Hepatocyte (in vitro differentiated cells): ENCODE data around the gene CDAN1. TPM values are rescaled to one million over a fixed set of nuclear protein-coding genes. Genes with fewer than 3 reads are reported as not detected.
A peak's percentile ranks its signal among the peaks of the same experiment; 100 is the strongest.

Experiments used
- DNase-seq: peaks from one replicate; pipeline ENCODE4 v3.0.0-alpha.2; 2016; ENCODE audit warnings: low spot score
- H2AFZ ChIP-seq: fragments of 200-600 bp; sonication (generic); 2 replicates; pipeline ENCODE4 v1.6.0; 2016; ENCODE audit warnings: antibody characterized with exemption, mild to moderate bottlenecking
- H3K27ac ChIP-seq: fragments of 200-600 bp; sonication (generic); 2 replicates; pipeline ENCODE4 v1.5.1; 2016; ENCODE audit warnings: mild to moderate bottlenecking
- H3K27me3 ChIP-seq: fragments of 200-600 bp; sonication (generic); 2 replicates; pipeline ENCODE4 v1.6.1; 2016
- H3K36me3 ChIP-seq: fragments of 200-600 bp; sonication (generic); replicated peaks from 2 replicates; pipeline ENCODE4 v1.5.1; 2016; ENCODE audit warnings: low read depth; ENCODE audit not compliant: insufficient read depth
- H3K4me1 ChIP-seq: fragments of 200-600 bp; sonication (generic); 2 replicates; pipeline ENCODE4 v1.5.1; 2016; ENCODE audit warnings: mild to moderate bottlenecking, moderate library complexity; ENCODE audit not compliant: insufficient read depth
- H3K4me2 ChIP-seq: fragments of 200-600 bp; sonication (generic); 2 replicates; pipeline ENCODE4 v1.6.0; 2016
- H3K4me3 ChIP-seq: fragments of 200-600 bp; sonication (generic); 2 replicates; pipeline ENCODE4 v1.5.1; 2016; ENCODE audit warnings: mild to moderate bottlenecking
- H3K79me2 ChIP-seq: fragments of 200-600 bp; sonication (generic); 2 replicates; pipeline ENCODE4 v1.6.0; 2017; ENCODE audit warnings: mild to moderate bottlenecking
- H3K9me2 ChIP-seq: fragments of 200-600 bp; sonication (generic); replicated peaks from 2 replicates; pipeline ENCODE4 v1.6.0; 2017; ENCODE audit warnings: mild to moderate bottlenecking; ENCODE audit not compliant: insufficient read depth
- H3K9me3 ChIP-seq: fragments of 200-600 bp; sonication (generic); 2 replicates; pipeline ENCODE4 v1.5.1; 2016; ENCODE audit warnings: low read depth, mild to moderate bottlenecking
- H4K20me1 ChIP-seq: fragments of 200-600 bp; sonication (generic); 2 replicates; pipeline ENCODE4 v1.6.0; 2016; ENCODE audit warnings: mild to moderate bottlenecking; ENCODE audit not compliant: insufficient read depth, poor library complexity, severe bottlenecking
- EZH2 ChIP-seq: fragments of 200-600 bp; sonication (generic); IDR thresholded peaks from 2 replicates; pipeline ENCODE4 v1.6.1; 2016; ENCODE audit warnings: antibody characterized with exemption, mild to moderate bottlenecking, borderline replicate concordance
- EZH2phosphoT487 ChIP-seq: fragments of 200-600 bp; sonication (generic); IDR thresholded peaks from one replicate; pipeline ENCODE4 v1.6.1; 2018; ENCODE audit warnings: antibody characterized with exemption, mild to moderate bottlenecking, low read depth, moderate library complexity; ENCODE audit not compliant: unreplicated experiment, severe bottlenecking
- WGBS: methylation state at CpG from one replicate; pipeline ENCODE4 v1.1.6; 2016; ENCODE audit warnings: low lambda C conversion rate; ENCODE audit errors: missing lambda C conversion rate; 5-methylcytosine and 5-hydroxymethylcytosine counted together
- polyA plus RNA-seq: library from polyadenylated mRNA; unstranded; fragments of >200 nt; fragmentation: Nextera tagmentation; extraction: Ambion mirVana; gene quantifications from 2 replicates; pipeline ENCODE4 v1.2.1, GENCODE V29; 2016
- total RNA-seq: library from RNA; depleted of rRNA; stranded (reverse); fragments of >200 nt; gene quantifications from 2 replicates; pipeline ENCODE4 v1.2.3, GENCODE V29; 2014
- TF ChIP-seq, protein P1 (sequence below): fragments of 200-600 bp; sonication (generic); IDR thresholded peaks from 2 replicates; pipeline ENCODE4 v1.5.1; 2016; ENCODE audit warnings: antibody characterized with exemption, mild to moderate bottlenecking; ENCODE audit not compliant: poor library complexity

The CDAN1 gene, protein sequence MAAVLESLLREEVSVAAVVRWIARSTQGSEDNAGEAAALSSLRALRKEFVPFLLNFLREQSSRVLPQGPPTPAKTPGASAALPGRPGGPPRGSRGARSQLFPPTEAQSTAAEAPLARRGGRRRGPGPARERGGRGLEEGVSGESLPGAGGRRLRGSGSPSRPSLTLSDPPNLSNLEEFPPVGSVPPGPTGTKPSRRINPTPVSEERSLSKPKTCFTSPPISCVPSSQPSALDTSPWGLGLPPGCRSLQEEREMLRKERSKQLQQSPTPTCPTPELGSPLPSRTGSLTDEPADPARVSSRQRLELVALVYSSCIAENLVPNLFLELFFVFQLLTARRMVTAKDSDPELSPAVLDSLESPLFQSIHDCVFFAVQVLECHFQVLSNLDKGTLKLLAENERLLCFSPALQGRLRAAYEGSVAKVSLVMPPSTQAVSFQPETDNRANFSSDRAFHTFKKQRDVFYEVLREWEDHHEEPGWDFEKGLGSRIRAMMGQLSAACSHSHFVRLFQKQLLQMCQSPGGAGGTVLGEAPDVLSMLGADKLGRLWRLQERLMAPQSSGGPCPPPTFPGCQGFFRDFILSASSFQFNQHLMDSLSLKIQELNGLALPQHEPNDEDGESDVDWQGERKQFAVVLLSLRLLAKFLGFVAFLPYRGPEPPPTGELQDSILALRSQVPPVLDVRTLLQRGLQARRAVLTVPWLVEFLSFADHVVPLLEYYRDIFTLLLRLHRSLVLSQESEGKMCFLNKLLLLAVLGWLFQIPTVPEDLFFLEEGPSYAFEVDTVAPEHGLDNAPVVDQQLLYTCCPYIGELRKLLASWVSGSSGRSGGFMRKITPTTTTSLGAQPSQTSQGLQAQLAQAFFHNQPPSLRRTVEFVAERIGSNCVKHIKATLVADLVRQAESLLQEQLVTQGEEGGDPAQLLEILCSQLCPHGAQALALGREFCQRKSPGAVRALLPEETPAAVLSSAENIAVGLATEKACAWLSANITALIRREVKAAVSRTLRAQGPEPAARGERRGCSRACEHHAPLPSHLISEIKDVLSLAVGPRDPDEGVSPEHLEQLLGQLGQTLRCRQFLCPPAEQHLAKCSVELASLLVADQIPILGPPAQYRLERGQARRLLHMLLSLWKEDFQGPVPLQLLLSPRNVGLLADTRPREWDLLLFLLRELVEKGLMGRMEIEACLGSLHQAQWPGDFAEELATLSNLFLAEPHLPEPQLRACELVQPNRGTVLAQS
- total RNA-seq (12.3 and 14.0 TPM in 2 replicates), polyA plus RNA-seq (13.9 and 20.1 TPM in 2 replicates)

DNA sequence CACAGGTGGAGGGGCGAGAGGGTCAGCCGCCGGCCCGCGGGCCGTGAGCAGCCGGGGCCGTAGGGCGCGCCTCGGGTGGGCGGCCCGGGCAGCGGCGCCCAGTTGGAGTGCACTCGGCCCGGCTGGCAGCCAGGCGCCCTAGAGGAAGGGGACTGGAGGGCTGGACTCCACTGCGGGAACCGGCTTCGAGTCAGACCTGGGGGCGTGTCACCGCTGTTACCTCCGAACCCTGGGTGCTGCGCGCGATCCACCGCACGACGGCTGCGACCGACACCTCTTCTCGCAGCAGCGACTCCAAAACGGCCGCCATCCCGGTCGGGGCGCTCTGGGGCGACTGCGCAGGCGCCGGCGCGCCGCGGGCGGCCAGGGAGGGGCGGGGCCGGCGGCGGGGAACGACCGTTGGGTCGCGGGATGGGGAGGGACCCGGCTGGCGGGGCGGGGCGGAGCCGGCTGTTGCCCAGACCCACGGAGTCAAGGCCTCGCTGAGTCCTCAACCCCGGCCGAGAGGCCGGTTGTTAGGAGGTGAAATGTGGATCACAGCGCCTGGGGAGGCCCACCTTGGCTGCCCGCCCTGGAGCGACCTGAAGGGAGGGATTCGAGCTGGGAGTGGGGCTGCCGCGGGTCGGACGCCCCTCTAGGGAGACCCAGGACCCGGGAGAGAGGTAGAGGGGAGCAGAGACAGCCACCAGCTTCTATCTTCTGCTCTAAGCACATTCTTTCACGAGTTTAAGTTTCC is at the start of gene CDAN1:
TSS of gene CDAN1 (minus strand) at position 336 of the 736 bp plus-strand sequence. CDS start at position 310, 26 bp downstream.
- WGBS: under 1% methylated on average over 42 of the region's 76 CpGs
- Histone ChIP-seq H2AFZ (peak within 1 kb of the TSS; percentile 78), H3K36me3 (peaks cover under 1% of the 10 kb centered on the region), H3K9me3 (no peaks in the 10 kb centered on the region), H3K4me1 (peaks cover 18% of the 10 kb centered on the region), H4K20me1 (peaks cover 2% of the 10 kb centered on the region), H3K27ac (peak within 1 kb of the TSS; percentile 84), H3K27me3 (no peaks in the 10 kb centered on the region), H3K4me3 (peak within 1 kb of the TSS; percentile 85), H3K4me2 (peak within 1 kb of the TSS; percentile 85), H3K9me2 (no peaks in the 10 kb centered on the region), H3K79me2 (peaks cover 20% of the 10 kb centered on the region)
- peak; percentile 95 for DNase-seq
- no peak for TF ChIP-seq EZH2phosphoT487
- TF ChIP-seq EZH2: no peak
- TF ChIP-seq, protein P1, sequence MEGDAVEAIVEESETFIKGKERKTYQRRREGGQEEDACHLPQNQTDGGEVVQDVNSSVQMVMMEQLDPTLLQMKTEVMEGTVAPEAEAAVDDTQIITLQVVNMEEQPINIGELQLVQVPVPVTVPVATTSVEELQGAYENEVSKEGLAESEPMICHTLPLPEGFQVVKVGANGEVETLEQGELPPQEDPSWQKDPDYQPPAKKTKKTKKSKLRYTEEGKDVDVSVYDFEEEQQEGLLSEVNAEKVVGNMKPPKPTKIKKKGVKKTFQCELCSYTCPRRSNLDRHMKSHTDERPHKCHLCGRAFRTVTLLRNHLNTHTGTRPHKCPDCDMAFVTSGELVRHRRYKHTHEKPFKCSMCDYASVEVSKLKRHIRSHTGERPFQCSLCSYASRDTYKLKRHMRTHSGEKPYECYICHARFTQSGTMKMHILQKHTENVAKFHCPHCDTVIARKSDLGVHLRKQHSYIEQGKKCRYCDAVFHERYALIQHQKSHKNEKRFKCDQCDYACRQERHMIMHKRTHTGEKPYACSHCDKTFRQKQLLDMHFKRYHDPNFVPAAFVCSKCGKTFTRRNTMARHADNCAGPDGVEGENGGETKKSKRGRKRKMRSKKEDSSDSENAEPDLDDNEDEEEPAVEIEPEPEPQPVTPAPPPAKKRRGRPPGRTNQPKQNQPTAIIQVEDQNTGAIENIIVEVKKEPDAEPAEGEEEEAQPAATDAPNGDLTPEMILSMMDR: no peak

DNA sequence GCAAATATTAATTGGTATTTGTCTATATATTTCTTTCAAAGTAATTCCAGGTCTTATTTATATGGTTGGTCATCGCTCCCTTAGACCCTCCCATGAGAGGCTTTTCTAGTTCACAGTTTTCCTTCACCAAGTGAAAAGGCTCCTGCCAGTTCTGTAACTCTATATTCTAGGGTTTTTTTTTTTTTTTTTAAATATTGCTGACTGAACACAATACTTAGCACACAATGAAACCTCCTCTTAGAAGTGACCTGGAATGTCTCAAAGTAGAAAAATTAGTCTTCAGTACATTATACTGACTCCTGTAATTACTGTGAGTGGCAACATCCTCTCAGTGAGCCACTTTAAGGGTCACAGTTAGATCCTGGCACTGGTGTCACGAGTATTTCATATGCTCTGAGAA is 48.6 kb upstream of the CDAN1 start:
- Histone ChIP-seq H4K20me1 (no peaks in the 10 kb centered on the region), H3K36me3 (no peaks in the 10 kb centered on the region), H3K9me3 (no peaks in the 10 kb centered on the region), H3K27me3 (no peaks in the 10 kb centered on the region), H3K4me2 (no peak overlapping the region), H3K79me2 (no peaks in the 10 kb centered on the region), H3K9me2 (no peaks in the 10 kb centered on the region), H2AFZ (no peak overlapping the region), H3K4me1 (no peaks in the 10 kb centered on the region), H3K4me3 (no peak overlapping the region), H3K27ac (no peak overlapping the region)
- WGBS: 99% methylated on average over 2 of the region's 2 CpGs
- no peak for DNase-seq
- TF ChIP-seq EZH2phosphoT487 (no peak), EZH2 (no peak)
- TF ChIP-seq, protein P1: no peak

DNA sequence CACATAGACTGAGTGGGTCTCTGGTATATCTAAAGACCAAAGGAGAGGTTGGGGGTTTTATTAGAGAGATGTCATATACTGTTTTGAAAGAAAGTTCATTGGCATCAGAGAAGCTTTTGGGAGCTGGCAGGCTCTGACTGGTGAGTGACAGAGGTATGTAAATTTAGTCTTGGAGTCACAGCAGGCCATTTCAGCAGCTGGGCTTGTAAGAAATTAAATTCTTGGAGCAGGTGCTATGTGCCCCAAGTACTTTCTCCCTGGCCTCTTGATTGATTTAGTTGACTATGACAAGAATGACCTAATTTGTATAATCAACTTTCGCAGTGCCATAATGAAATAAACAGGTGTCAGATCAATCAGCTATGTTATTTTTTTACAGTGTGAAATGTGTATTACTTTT is 47.8 kb upstream of the CDAN1 start:
- no peaks in the 10 kb centered on the region for H3K9me3 ChIP-seq
- no peaks in the 10 kb centered on the region for H4K20me1 ChIP-seq
- 96% methylated on average over 1 of the region's 1 CpG for WGBS
- no peak for DNase-seq
- no peaks in the 10 kb centered on the region for H3K79me2 ChIP-seq
- H3K4me3 ChIP-seq: no peak overlapping the region
- no peaks in the 10 kb centered on the region for H3K4me1 ChIP-seq
- H2AFZ ChIP-seq: no peak overlapping the region
- H3K36me3 ChIP-seq: no peaks in the 10 kb centered on the region
- H3K4me2 ChIP-seq: no peak overlapping the region
- TF ChIP-seq EZH2: no peak
- TF ChIP-seq, protein P1: no peak
- TF ChIP-seq EZH2phosphoT487: no peak
- no peak overlapping the region for H3K27ac ChIP-seq
- H3K27me3 ChIP-seq: no peaks in the 10 kb centered on the region
- H3K9me2 ChIP-seq: no peaks in the 10 kb centered on the region
